Activated B cell treated with CpG ODN at 0.5 μM for 24 hours (primary cell): ENCODE measurements around the gene TANGO2. TPM values are rescaled to one million over a fixed set of nuclear protein-coding genes. Genes with fewer than 3 reads are reported as not detected.

Experiments
- ATAC-seq: fragments of 200-7000 bp; cut with Tn5 transposase; one replicate; pipeline ENCODE4 v1.10.0; 2021; ENCODE audit warnings: low read depth, mild to moderate bottlenecking, moderate library complexity
- CTCF ChIA-PET: fragments of 350-600 bp; sonication (Branson Sonifier 250); formaldehyde crosslinking; loops from one replicate; lab custom pipeline; 2021; ENCODE audit warnings: antibody characterized with exemption; lab: Charles Lee
- POLR2A ChIA-PET: fragments of 350-600 bp; sonication (Branson Sonifier 250); formaldehyde crosslinking; loops from one replicate; lab custom pipeline; 2021; ENCODE audit warnings: antibody characterized with exemption; lab: Charles Lee
- DNase-seq: peaks from one replicate; pipeline ENCODE4 v3.0.0; 2022
- H3K27ac Mint-ChIP-seq: one replicate; pipeline ENCODE4 v1.8.0; 2020; ENCODE audit warnings: mixed read lengths
- H3K27me3 Mint-ChIP-seq: one replicate; pipeline ENCODE4 v1.8.0; 2021; ENCODE audit warnings: mixed read lengths
- H3K36me3 Mint-ChIP-seq: one replicate; pipeline ENCODE4 v1.8.0; 2021; ENCODE audit warnings: low read depth, mixed read lengths
- H3K4me1 Mint-ChIP-seq: one replicate; pipeline ENCODE4 v1.8.0; 2021; ENCODE audit warnings: mixed read lengths
- H3K4me3 Mint-ChIP-seq: one replicate; pipeline ENCODE4 v1.8.0; 2020; ENCODE audit warnings: mild to moderate bottlenecking, mixed read lengths
- H3K9me3 Mint-ChIP-seq: one replicate; pipeline ENCODE4 v1.8.0; 2020; ENCODE audit warnings: mixed read lengths
- intact Hi-C: fragments of 100-400 bp; cut with micrococcal nuclease; formaldehyde crosslinking; loops from one replicate; pipeline ENCODE4 v1.15.1; 2024
- total RNA-seq: library from RNA; stranded (reverse); gene quantifications from 2 replicates; pipeline ENCODE4 v1.2.3, GENCODE V29; 2022
- TF ChIP-seq, protein P1 (sequence below): fragments of 200-600 bp; IDR thresholded peaks from one replicate; pipeline ENCODE4 v1.8.0; 2022; ENCODE audit warnings: antibody characterized with exemption, mild to moderate bottlenecking

TANGO2 gene
- total RNA-seq, 1 donor from 2014 or later, result 47.2 TPM

DNA sequence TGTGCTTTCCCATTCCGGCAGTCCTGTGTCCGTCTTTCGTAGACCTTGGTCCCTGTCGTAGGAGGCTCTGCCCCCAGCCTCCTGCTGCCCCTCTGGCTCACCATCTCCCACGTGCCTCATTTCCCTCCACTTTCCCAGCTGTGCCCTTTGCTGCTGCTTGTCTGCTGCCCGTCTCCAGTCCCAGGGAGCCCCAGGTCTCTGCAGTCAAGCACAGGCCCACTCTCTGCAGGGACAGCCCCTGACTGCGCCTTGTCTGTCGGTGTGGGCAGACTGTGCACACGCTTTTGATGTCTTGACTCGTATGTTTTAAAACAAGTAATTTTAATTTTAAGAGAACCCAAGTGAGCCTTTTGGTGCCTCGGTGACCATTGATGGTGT, 71.6 kb downstream of the TANGO2 start:
- H3K27me3 Mint-ChIP-seq, result no peaks in the 10 kb centered on the region
- TF ChIP-seq, protein P1, sequence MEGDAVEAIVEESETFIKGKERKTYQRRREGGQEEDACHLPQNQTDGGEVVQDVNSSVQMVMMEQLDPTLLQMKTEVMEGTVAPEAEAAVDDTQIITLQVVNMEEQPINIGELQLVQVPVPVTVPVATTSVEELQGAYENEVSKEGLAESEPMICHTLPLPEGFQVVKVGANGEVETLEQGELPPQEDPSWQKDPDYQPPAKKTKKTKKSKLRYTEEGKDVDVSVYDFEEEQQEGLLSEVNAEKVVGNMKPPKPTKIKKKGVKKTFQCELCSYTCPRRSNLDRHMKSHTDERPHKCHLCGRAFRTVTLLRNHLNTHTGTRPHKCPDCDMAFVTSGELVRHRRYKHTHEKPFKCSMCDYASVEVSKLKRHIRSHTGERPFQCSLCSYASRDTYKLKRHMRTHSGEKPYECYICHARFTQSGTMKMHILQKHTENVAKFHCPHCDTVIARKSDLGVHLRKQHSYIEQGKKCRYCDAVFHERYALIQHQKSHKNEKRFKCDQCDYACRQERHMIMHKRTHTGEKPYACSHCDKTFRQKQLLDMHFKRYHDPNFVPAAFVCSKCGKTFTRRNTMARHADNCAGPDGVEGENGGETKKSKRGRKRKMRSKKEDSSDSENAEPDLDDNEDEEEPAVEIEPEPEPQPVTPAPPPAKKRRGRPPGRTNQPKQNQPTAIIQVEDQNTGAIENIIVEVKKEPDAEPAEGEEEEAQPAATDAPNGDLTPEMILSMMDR, result no peak
- peaks cover 94% of the 10 kb centered on the region for H3K36me3 Mint-ChIP-seq
- no peak overlapping the region for H3K27ac Mint-ChIP-seq
- H3K4me3 Mint-ChIP-seq, result no peak overlapping the region
- peaks cover 2% of the 10 kb centered on the region for H3K9me3 Mint-ChIP-seq
- no peaks in the 10 kb centered on the region for H3K4me1 Mint-ChIP-seq
- DNase-seq (no peak), ATAC-seq (no peak)
- POLR2A ChIA-PET, result no interaction called here
- CTCF ChIA-PET, result no interaction called here
- intact Hi-C loops, result no loop called here

DNA sequence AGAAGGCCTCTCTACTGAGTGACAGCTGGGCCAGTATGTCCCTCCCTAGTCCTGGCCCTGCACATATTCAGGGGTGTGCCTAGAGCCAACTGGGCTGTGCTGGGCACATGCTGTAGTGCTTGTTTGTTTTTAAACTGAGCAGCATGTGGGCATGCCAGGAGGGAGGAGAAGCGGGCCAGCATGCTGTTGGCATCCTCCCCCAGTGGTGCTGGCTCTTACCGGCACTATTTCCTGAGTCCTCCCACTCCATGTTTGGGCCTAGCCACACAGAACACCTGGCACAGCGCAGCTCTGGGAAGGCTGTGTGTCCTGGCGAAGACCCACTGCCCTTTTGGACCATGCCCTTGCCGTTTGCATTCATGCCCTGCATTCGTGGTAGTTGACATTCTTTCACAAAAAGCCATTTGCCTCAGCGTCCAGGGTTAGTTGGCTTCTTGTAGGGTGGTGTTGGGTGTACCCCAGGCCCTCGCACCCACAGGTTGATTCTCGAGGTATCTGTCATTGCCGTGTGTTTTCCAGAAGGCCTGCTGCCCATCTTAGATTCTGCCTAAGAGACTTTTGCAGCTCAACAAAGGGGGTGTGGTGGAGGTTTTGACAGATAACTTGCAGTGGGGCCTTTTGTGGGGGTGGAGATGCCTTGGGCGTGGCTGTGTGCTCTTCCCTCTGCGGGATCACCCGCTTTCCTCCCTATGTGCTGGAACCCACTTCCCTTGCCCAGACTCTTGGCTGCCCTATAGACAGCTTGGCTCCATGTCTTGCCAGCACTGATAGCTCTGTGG, 72.7 kb downstream of the TANGO2 start:
- H3K27ac Mint-ChIP-seq, result no peak overlapping the region
- peaks cover 92% of the 10 kb centered on the region for H3K36me3 Mint-ChIP-seq
- ATAC-seq (no peak), DNase-seq (no peak)
- H3K9me3 Mint-ChIP-seq, result peaks cover 2% of the 10 kb centered on the region
- no peaks in the 10 kb centered on the region for H3K27me3 Mint-ChIP-seq
- ChIA-PET CTCF (no interaction called here), POLR2A (interaction anchor here (1.7 kb wide), 1 partner anchor 23 kb away, joined by 4 read pairs; the partner anchor contains the start of gene TRMT2A)
- H3K4me1 Mint-ChIP-seq, result no peaks in the 10 kb centered on the region
- TF ChIP-seq, protein P1, result no peak
- intact Hi-C loops, result no loop called here
- H3K4me3 Mint-ChIP-seq, result no peak overlapping the region

DNA sequence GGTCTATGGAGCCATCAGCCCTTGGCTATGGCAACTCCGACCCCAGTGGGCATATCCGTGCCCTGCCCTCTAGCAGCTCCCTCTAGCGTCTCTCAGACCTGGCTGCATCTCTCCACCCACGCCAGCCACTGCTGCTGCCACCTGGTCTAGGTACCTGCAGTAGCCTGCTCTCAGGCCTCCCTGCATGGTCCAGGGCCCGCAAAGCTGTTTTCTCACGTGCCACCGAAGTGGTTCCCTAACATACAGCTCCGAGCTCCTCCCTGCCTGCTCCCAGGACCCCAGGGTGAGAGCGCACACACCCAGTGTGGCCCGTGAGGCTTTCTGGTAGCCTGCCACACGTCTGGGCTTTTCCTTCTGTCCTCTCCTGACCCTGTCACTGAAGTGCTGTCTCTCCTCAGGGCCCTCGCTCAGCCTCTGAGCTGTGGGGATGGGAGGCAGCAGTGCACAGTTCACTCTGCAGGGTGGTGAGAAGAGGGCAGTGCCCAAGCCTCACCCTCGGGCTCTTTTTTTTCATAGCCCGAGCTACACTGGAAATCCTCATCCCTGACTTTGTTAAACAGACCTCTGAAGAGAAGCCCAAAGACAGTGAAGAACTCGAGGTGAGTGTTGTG, 73.4 kb downstream of the TANGO2 start:
- DNase-seq, result no peak
- H3K36me3 Mint-ChIP-seq, result peaks cover 91% of the 10 kb centered on the region
- H3K27ac Mint-ChIP-seq, result no peak overlapping the region
- H3K4me3 Mint-ChIP-seq, result no peak overlapping the region
- no peak for ATAC-seq
- H3K27me3 Mint-ChIP-seq, result no peaks in the 10 kb centered on the region
- peaks cover 2% of the 10 kb centered on the region for H3K9me3 Mint-ChIP-seq
- TF ChIP-seq, protein P1, result no peak
- ChIA-PET CTCF (no interaction called here), POLR2A (interaction anchor here (1.7 kb wide), 1 partner anchor 23 kb away, joined by 4 read pairs; the partner anchor contains the start of gene TRMT2A)
- no peaks in the 10 kb centered on the region for H3K4me1 Mint-ChIP-seq
- intact Hi-C loops, result no loop called here

DNA sequence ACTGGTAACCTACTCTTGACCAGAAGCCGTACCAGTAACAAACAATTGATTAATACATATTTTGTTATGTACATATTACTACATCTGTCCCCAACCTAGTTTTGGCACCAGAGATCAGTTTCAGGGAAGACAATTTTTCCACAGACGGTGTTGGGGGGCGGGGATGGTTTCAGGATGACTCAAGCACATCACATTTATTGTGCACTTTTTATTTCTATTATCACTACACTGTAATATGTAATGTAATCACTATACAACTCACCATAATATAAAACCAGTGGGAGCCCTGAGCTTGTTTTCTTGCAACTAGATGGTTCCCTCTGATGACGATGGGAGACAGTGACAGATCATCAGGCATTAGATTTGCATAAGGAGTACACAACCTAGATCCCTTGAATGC, 74.6 kb downstream of the TANGO2 start:
- H3K4me1 Mint-ChIP-seq, result no peaks in the 10 kb centered on the region
- POLR2A ChIA-PET, result no interaction called here
- peaks cover 2% of the 10 kb centered on the region for H3K9me3 Mint-ChIP-seq
- TF ChIP-seq, protein P1, result no peak
- no peak overlapping the region for H3K4me3 Mint-ChIP-seq
- CTCF ChIA-PET, result no interaction called here
- H3K36me3 Mint-ChIP-seq, result peaks cover 92% of the 10 kb centered on the region
- no peak for DNase-seq
- no peak for ATAC-seq
- intact Hi-C loops, result no loop called here
- H3K27me3 Mint-ChIP-seq, result no peaks in the 10 kb centered on the region
- H3K27ac Mint-ChIP-seq, result no peak overlapping the region
